ENCODE measurements around the gene KCNAB3.

DNA sequence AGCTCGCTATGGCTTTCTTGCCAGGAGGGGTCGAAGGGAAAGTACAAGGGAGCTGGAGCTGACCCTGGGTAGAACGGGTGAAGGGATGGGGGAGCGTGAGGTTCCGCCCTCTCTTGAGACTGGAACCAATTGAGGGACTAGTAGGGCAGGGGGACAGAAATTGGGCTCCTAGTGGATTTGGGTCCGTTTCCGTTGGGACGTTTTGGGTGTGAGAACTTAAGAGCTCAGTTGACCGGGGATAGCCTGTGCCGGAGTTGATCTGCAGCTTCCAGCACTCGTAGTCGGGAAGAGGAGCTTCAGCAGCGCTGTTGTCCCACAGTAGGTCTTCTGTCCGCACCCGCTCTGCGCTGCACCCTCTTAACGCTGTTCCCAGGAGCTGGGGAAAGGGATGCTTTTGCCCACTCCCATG is 2.8 kb upstream of the KCNAB3 start:
- TF ChIP-seq CTCF (IDR thresholded peaks at IDR 0.05): no peak
- no peak for TF ChIP-seq POLR2A (IDR thresholded peaks at IDR 0.05)
